ENCODE data around the gene TNRC18. TPM values are rescaled to one million over a fixed set of nuclear protein-coding genes. Genes with fewer than 3 reads are reported as not detected.

The TNRC18 gene
- total and polyA plus RNA-seq, 9 of the 15 experiments (the other 6 are each of a cell fraction or from before 2014, with no cell fraction given), result 0.03 to 43.2 (median 18.0) TPM

DNA sequence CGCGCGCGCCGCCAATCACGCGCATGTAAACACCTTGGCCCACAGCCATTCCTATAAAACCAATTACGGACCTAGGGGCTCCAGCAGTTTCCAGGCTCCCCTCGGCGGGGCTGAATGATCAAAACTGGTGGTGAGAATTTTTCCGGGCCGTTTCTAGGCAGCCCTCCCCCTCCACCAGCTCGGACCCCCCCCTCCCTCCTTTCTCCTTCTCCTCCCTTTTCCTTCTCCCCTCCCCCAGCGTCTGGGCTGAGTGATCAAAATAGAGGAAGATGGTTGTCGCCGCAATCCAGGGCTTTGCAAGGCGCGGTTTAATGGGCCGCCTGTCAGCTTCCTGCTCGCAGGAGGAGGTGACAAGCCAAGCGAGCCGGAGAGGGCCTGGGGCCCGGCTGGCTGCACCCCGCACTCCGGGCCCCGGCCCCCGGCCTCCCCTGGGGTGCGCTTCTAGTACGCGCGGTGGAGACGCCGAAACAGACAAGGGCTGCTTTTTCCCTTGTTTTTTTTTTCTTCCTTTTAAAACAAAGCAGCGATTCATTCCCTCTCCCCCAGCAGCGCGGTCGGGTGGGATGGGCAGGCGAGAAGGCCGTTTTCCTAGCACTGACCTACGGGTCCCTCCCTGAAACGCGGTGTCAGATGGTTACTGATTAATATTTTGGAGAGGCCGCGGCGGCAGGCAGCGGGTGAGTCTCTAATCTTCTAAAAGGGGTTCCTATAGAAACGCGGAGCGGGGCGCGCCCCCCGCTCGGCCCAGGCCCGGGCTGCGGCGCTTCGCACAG, 528 bp upstream of the TNRC18 start (continued):
- TF ChIP-seq, protein P1, sequence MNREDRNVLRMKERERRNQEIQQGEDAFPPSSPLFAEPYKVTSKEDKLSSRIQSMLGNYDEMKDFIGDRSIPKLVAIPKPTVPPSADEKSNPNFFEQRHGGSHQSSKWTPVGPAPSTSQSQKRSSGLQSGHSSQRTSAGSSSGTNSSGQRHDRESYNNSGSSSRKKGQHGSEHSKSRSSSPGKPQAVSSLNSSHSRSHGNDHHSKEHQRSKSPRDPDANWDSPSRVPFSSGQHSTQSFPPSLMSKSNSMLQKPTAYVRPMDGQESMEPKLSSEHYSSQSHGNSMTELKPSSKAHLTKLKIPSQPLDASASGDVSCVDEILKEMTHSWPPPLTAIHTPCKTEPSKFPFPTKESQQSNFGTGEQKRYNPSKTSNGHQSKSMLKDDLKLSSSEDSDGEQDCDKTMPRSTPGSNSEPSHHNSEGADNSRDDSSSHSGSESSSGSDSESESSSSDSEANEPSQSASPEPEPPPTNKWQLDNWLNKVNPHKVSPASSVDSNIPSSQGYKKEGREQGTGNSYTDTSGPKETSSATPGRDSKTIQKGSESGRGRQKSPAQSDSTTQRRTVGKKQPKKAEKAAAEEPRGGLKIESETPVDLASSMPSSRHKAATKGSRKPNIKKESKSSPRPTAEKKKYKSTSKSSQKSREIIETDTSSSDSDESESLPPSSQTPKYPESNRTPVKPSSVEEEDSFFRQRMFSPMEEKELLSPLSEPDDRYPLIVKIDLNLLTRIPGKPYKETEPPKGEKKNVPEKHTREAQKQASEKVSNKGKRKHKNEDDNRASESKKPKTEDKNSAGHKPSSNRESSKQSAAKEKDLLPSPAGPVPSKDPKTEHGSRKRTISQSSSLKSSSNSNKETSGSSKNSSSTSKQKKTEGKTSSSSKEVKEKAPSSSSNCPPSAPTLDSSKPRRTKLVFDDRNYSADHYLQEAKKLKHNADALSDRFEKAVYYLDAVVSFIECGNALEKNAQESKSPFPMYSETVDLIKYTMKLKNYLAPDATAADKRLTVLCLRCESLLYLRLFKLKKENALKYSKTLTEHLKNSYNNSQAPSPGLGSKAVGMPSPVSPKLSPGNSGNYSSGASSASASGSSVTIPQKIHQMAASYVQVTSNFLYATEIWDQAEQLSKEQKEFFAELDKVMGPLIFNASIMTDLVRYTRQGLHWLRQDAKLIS (CRISPR knock-in tag; IDR thresholded peaks at IDR 0.05), result no peak
- TF ChIP-seq, protein P2, sequence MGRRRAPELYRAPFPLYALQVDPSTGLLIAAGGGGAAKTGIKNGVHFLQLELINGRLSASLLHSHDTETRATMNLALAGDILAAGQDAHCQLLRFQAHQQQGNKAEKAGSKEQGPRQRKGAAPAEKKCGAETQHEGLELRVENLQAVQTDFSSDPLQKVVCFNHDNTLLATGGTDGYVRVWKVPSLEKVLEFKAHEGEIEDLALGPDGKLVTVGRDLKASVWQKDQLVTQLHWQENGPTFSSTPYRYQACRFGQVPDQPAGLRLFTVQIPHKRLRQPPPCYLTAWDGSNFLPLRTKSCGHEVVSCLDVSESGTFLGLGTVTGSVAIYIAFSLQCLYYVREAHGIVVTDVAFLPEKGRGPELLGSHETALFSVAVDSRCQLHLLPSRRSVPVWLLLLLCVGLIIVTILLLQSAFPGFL (CRISPR knock-in tag; IDR thresholded peaks at IDR 0.05), result no peak
- TF ChIP-seq ZNF175 (CRISPR knock-in tag; IDR thresholded peaks at IDR 0.05; ENCODE audit: low read depth), result no peak
- no peak for TF ChIP-seq NR2F6 (CRISPR knock-in tag; IDR thresholded peaks at IDR 0.05)
- no peak for TF ChIP-seq XRCC3 (IDR thresholded peaks at IDR 0.05)
- TF ChIP-seq KDM5B (IDR thresholded peaks at IDR 0.05; ENCODE audit: insufficient replicate concordance, low read depth, low read length), result no peak
- no peak for TF ChIP-seq MAFK (IDR thresholded peaks at IDR 0.05; ENCODE audit: low read length)
- TF ChIP-seq SIX5 (IDR thresholded peaks at IDR 0.05; ENCODE audit: borderline replicate concordance in 1 of 2, insufficient read depth in 1 of 2, low read depth in 1 of 2, low read length in 2 of 2), result no peak
- TF ChIP-seq U2AF1 (optimal IDR thresholded peaks at IDR 0.05; ENCODE audit: low read depth, low read length), result no peak
- peak; percentile 49; the same call in 1 of the 2 replicates for TF ChIP-seq TCF7 (IDR thresholded peaks at IDR 0.05; ENCODE audit: borderline replicate concordance)
- TF ChIP-seq, protein P3, sequence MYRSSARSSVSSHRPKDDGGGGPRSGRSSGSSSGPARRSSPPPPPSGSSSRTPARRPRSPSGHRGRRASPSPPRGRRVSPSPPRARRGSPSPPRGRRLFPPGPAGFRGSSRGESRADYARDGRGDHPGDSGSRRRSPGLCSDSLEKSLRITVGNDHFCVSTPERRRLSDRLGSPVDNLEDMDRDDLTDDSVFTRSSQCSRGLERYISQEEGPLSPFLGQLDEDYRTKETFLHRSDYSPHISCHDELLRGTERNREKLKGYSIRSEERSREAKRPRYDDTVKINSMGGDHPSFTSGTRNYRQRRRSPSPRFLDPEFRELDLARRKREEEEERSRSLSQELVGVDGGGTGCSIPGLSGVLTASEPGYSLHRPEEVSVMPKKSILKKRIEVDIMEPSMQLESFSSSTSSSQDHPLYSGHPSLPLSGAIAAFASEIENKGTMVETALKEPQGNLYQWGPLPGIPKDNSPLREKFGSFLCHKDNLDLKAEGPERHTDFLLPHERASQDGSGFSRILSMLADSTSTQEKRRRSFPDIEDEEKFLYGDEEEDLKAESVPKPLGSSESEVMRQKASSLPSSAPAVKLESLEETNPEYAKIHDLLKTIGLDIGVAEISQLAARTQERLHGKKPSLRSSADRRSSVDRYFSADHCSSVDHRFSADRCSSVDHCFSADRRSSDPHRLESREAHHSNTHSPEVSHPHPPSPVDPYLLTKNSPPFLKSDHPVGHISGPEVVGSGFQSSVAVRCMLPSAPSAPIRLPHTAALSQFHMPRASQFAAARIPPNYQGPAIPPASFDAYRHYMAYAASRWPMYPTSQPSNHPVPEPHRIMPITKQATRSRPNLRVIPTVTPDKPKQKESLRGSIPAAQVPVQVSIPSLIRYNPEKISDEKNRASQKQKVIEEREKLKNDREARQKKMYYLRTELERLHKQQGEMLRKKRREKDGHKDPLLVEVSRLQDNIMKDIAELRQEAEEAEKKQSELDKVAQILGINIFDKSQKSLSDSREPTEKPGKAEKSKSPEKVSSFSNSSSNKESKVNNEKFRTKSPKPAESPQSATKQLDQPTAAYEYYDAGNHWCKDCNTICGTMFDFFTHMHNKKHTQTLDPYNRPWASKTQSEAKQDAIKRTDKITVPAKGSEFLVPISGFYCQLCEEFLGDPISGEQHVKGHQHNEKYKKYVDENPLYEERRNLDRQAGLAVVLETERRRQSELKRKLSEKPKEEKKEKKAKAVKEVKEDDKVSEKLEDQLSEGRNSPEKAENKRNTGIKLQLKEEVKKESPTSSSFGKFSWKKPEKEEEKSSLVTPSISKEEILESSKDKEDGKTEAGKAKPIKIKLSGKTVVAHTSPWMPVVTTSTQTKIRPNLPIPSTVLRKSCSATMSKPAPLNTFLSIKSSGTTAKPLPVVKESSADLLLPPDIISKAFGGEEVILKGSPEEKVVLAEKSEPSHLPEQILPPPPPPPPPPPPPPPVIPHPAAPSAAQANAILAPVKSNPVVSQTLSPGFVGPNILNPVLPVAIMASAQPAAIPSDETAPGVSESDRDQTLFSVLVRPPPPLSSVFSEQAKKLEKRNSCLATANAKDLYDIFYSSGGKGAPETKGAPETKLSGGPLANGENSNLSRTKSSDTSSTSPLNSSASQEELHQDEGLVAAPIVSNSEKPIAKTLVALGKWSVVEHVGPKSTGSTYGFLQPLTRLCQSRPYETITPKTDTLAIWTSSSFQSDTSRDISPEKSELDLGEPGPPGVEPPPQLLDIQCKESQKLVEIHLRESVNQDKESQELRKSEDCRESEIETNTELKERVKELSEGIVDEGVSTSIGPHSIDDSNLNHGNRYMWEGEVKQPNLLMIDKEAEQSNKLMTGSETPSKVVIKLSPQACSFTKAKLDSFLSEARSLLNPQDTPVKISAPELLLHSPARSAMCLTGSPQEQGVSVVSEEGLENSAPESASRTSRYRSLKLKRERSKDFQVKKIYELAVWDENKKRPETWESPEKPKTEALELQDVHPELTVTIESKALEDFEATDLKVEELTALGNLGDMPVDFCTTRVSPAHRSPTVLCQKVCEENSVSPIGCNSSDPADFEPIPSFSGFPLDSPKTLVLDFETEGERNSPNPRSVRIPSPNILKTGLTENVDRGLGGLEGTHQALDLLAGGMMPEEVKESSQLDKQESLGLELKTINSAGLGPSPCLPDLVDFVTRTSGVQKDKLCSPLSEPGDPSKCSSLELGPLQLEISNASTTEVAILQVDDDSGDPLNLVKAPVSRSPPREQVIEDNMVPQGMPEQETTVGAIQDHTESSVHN (IDR thresholded peaks at IDR 0.05; ENCODE audit: borderline replicate concordance in 1 of 2, low read depth in 1 of 2), result no peak
